GM10847 (cell line): ENCODE data around the gene CARD14.

Experiments
- POLR2A ChIP-seq: IDR thresholded peaks from 2 replicates; pipeline ENCODE4 v1.6.1; 2011; ENCODE audit not compliant: insufficient read length; ENCODE audit errors: extremely low read depth

CARD14 gene

GRCh38 chr17:80169107-80169506, 723 bp upstream of the CARD14 start:
- TF ChIP-seq POLR2A = no peak

- no peak for TF ChIP-seq POLR2A
These were observed 1.9 kb downstream of the CARD14 start for GRCh38 chr17:80171681-80172080.

GRCh38 chr17:80173126-80173525, 3.3 kb downstream of the CARD14 start:
- TF ChIP-seq POLR2A = no peak

GRCh38 chr17:80173916-80174315, 4.1 kb downstream of the CARD14 start:
- no peak for TF ChIP-seq POLR2A

- no peak for TF ChIP-seq POLR2A
These were observed 6.9 kb downstream of the CARD14 start for GRCh38 chr17:80176757-80177156.

GRCh38 chr17:80177986-80178595, 8.3 kb downstream of the CARD14 start:
- TF ChIP-seq POLR2A = no peak

GRCh38 chr17:80180192-80180591, 10.4 kb downstream of the CARD14 start:
- TF ChIP-seq POLR2A = no peak

- TF ChIP-seq POLR2A = no peak
These were observed 11.6 kb downstream of the CARD14 start for GRCh38 chr17:80181431-80181830.

- no peak for TF ChIP-seq POLR2A
These were observed 12.5 kb downstream of the CARD14 start for GRCh38 chr17:80182118-80182844.

GRCh38 chr17:80182845-80183223, 13.0 kb downstream of the CARD14 start:
- no peak for TF ChIP-seq POLR2A

GRCh38 chr17:80183581-80184422, 14.0 kb downstream of the CARD14 start:
- TF ChIP-seq POLR2A = no peak

- no peak for TF ChIP-seq POLR2A
These were observed 14.5 kb downstream of the CARD14 start for GRCh38 chr17:80184423-80184714.

GRCh38 chr17:80185968-80186367, 16.1 kb downstream of the CARD14 start:
- no peak for TF ChIP-seq POLR2A

GRCh38 chr17:80187090-80187489, 17.3 kb downstream of the CARD14 start:
- TF ChIP-seq POLR2A = no peak

GRCh38 chr17:80187515-80187941, 17.7 kb downstream of the CARD14 start:
- no peak for TF ChIP-seq POLR2A

GRCh38 chr17:80189611-80190010, 19.8 kb downstream of the CARD14 start:
- TF ChIP-seq POLR2A = no peak
